CD14-positive monocyte (primary cell): ENCODE measurements around the gene ENDOG. TPM values are rescaled to one million over a fixed set of nuclear protein-coding genes. Genes with fewer than 3 reads are reported as not detected.
A peak's percentile ranks its signal among the peaks of the same experiment; 100 is the strongest.

ENCODE experiments used
- DNase-seq, 3 donors: peaks; one replicate each; pipeline ENCODE4 v3.0.0-alpha.2; 2011 to 2022
- H2AFZ ChIP-seq: 2 replicates; pipeline ENCODE4 v1.6.0; 2012; ENCODE audit warnings: mild to moderate bottlenecking, low read depth, low read length, inconsistent platforms; ENCODE audit not compliant: insufficient read depth, poor library complexity, severe bottlenecking
- H3K27ac ChIP-seq, 2 donors: 1 replicate in 1 of 2; 2 replicates in 1 of 2; pipeline ENCODE4 v1.5.1; 2012 to 2013; ENCODE audit warnings: low read length in 2 of 2, control low read depth in 1 of 2, inconsistent platforms in 1 of 2, low read depth in 1 of 2, mild to moderate bottlenecking in 1 of 2
- H3K27me3 ChIP-seq, 2 donors: one replicate each; pipeline versions ENCODE4 v1.6.0 to v1.6.1; 2011 to 2013; ENCODE audit warnings: low read length in 2 of 2; ENCODE audit not compliant: control insufficient read depth in 2 of 2, insufficient read depth in 2 of 2
- H3K36me3 ChIP-seq, 2 donors: replicated peaks in 1 of 2; 1 replicate in 1 of 2; 2 replicates in 1 of 2; pipeline versions ENCODE4 v1.5.1 to v1.6.1; 2012 to 2013; ENCODE audit warnings: low read length in 2 of 2, control low read depth in 1 of 2, inconsistent platforms in 1 of 2, mild to moderate bottlenecking in 1 of 2; ENCODE audit not compliant: insufficient read depth in 2 of 2, control insufficient read depth in 1 of 2
- H3K4me1 ChIP-seq, 2 donors: 1 replicate in 1 of 2; 2 replicates in 1 of 2; pipeline versions ENCODE4 v1.5.1 to v1.6.1; 2012 to 2013; ENCODE audit warnings: low read length in 2 of 2, control low read depth in 1 of 2, inconsistent platforms in 1 of 2, mild to moderate bottlenecking in 1 of 2, moderate library complexity in 1 of 2; ENCODE audit not compliant: insufficient read depth in 2 of 2, control insufficient read depth in 1 of 2
- H3K4me2 ChIP-seq: replicated peaks from 2 replicates; pipeline ENCODE3; 2012; ENCODE audit warnings: low read length, moderate library complexity, mild to moderate bottlenecking; ENCODE audit not compliant: poor library complexity, severe bottlenecking; ENCODE audit errors: extremely low read depth
- H3K4me3 ChIP-seq, 3 experiments: fragments of 200-600 bp in 1 of 3; sonication (generic) in 1 of 3; replicated peaks in 1 of 3; 1 replicate in 2 of 3; 2 replicates in 1 of 3; pipeline ENCODE4 v1.5.1; 2011 to 2013; ENCODE audit warnings: low read length in 3 of 3, mild to moderate bottlenecking in 3 of 3, control low read depth in 2 of 3, low read depth in 2 of 3, inconsistent platforms in 1 of 3, moderate library complexity in 1 of 3
- H3K79me2 ChIP-seq: 2 replicates; pipeline ENCODE4 v1.6.0; 2012; ENCODE audit warnings: mild to moderate bottlenecking, control low read depth, inconsistent platforms, low read length, moderate library complexity; ENCODE audit not compliant: insufficient read depth
- H3K9ac ChIP-seq: 2 replicates; pipeline ENCODE4 v1.6.0; 2017; ENCODE audit warnings: low read length, mild to moderate bottlenecking; ENCODE audit not compliant: insufficient read depth, poor library complexity, severe bottlenecking
- H3K9me3 ChIP-seq, 2 donors: replicated peaks in 1 of 2; 1 replicate in 1 of 2; 2 replicates in 1 of 2; pipeline versions ENCODE4 v1.5.1 to v1.6.1; 2012 to 2013; ENCODE audit warnings: low read length in 2 of 2, control low read depth in 1 of 2; ENCODE audit not compliant: control insufficient read depth in 1 of 2, insufficient read depth in 1 of 2
- H4K20me1 ChIP-seq: 2 replicates; pipeline ENCODE4 v1.6.0; 2012; ENCODE audit warnings: mild to moderate bottlenecking, low read length, control low read depth, moderate library complexity; ENCODE audit not compliant: insufficient read depth
- H3K27ac Mint-ChIP-seq, 7 donors: one replicate each; pipeline ENCODE4 v1.8.0; 2020; ENCODE audit warnings: mild to moderate bottlenecking in 7 of 7, mixed read lengths in 7 of 7, moderate library complexity in 6 of 7, inconsistent platforms in 2 of 7
- H3K27me3 Mint-ChIP-seq, 3 donors: one replicate each; pipeline ENCODE4 v1.8.0; 2021 to 2022; ENCODE audit warnings: low read depth in 3 of 3, mild to moderate bottlenecking in 3 of 3, mixed read lengths in 3 of 3, moderate library complexity in 3 of 3, inconsistent platforms in 1 of 3
- H3K36me3 Mint-ChIP-seq, 2 donors: one replicate each; pipeline ENCODE4 v1.8.0; 2020; ENCODE audit warnings: mixed read lengths in 2 of 2, inconsistent platforms in 1 of 2, mild to moderate bottlenecking in 1 of 2
- H3K4me1 Mint-ChIP-seq: one replicate; pipeline ENCODE4 v1.8.0; 2020; ENCODE audit warnings: mild to moderate bottlenecking, mixed read lengths
- H3K4me3 Mint-ChIP-seq, 2 donors: one replicate each; pipeline ENCODE4 v1.8.0; 2020; ENCODE audit warnings: mild to moderate bottlenecking in 2 of 2, mixed read lengths in 2 of 2, moderate library complexity in 1 of 2
- H3K9me3 Mint-ChIP-seq, 7 donors: one replicate each; pipeline ENCODE4 v1.8.0; 2020 to 2022; ENCODE audit warnings: mixed read lengths in 7 of 7, mild to moderate bottlenecking in 6 of 7, moderate library complexity in 6 of 7, inconsistent platforms in 2 of 7
- WGBS: methylation state at CpG from one replicate; pipeline ENCODE4 v1.1.5; 2013; ENCODE audit warnings: missing lambda C conversion rate; ENCODE audit not compliant: insufficient coverage; 5-methylcytosine and 5-hydroxymethylcytosine counted together
- intact Hi-C, 2 donors: fragments of 100-400 bp; cut with micrococcal nuclease; formaldehyde crosslinking; loops; one replicate each; pipeline versions ENCODE4 v1.15.0 to v1.15.1; 2023
- polyA plus RNA-seq, 3 donors: library from polyadenylated mRNA; depleted of rRNA in 1 of 3; unstranded in 2 of 3; stranded (reverse) in 1 of 3; fragments of 300-500 nt in 2 of 3; fragments of >200 nt in 1 of 3; fragmentation: Illumina TruSeq in 2 of 3; gene quantifications; 1 replicate in 2 of 3; 2 replicates in 1 of 3; pipeline ENCODE4 v1.2.3, GENCODE V29; 2012 to 2021
- TF ChIP-seq, protein P1 (sequence below): fragments of 200-600 bp; IDR thresholded peaks from one replicate; pipeline ENCODE4 v1.8.0; 2022; ENCODE audit warnings: antibody characterized with exemption, mild to moderate bottlenecking

ENDOG gene
- polyA plus RNA-seq, 3 donors: 7.2 to 24.6 (median 13.0) TPM

DNA sequence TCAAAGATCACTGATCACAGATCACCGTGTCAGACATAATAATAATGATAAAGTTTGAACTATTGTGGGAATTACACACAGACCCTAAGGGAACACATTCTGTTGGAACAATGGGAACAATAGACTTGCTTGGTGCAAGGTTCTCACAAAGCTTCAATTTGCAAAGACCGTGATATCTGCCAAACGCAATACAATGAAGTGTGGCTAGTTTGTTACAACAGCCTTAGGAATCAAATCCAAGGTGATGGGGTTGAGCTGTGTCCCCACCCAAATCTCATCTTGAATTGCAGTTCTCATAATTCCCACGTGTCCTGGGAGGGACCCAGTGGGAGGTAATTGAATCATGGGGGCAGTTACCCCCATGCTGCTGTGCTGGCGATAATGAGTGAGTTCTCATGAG, 42.6 kb downstream of the ENDOG start:
- no peak overlapping the region for H3K27ac Mint-ChIP-seq

DNA sequence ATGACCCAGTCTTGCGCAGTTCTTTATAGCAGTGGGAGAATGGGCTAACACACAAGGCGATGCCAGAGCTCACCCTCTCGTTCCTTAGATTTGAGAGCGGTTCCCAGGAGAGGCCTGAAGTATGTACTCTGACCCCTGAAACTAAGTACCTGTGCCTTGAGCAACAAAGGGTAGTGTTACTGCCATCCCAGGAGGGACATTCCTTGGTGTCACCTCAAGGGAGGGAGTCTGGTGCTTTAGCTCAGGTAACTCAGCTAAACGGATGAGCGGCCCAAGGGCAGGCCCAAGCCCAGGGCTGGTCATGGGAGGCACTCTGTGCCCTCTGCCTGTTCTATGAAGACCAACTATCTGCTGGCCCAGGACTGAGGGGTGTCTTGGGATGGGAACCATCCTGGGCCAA, 43.2 kb downstream of the ENDOG start:
- no peaks in the 10 kb centered on the region for H3K9me3 ChIP-seq
- no peaks in the 10 kb centered on the region for H3K27me3 Mint-ChIP-seq
- H3K4me1 Mint-ChIP-seq: peaks cover 13% of the 10 kb centered on the region
- TF ChIP-seq, protein P1, sequence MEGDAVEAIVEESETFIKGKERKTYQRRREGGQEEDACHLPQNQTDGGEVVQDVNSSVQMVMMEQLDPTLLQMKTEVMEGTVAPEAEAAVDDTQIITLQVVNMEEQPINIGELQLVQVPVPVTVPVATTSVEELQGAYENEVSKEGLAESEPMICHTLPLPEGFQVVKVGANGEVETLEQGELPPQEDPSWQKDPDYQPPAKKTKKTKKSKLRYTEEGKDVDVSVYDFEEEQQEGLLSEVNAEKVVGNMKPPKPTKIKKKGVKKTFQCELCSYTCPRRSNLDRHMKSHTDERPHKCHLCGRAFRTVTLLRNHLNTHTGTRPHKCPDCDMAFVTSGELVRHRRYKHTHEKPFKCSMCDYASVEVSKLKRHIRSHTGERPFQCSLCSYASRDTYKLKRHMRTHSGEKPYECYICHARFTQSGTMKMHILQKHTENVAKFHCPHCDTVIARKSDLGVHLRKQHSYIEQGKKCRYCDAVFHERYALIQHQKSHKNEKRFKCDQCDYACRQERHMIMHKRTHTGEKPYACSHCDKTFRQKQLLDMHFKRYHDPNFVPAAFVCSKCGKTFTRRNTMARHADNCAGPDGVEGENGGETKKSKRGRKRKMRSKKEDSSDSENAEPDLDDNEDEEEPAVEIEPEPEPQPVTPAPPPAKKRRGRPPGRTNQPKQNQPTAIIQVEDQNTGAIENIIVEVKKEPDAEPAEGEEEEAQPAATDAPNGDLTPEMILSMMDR: no peak
- H3K27me3 ChIP-seq: no peaks in the 10 kb centered on the region
- no peaks in the 10 kb centered on the region for H3K36me3 ChIP-seq
- H2AFZ ChIP-seq: no peak overlapping the region
- H3K4me3 Mint-ChIP-seq: no peak overlapping the region
- no peak overlapping the region for H3K27ac Mint-ChIP-seq
- H4K20me1 ChIP-seq: no peaks in the 10 kb centered on the region
- H3K4me2 ChIP-seq: no peak overlapping the region
- H3K9ac ChIP-seq: no peak overlapping the region
- no peaks in the 10 kb centered on the region for H3K79me2 ChIP-seq
- no peak for DNase-seq
- no peak overlapping the region for H3K27ac ChIP-seq
- H3K4me1 ChIP-seq: no peaks in the 10 kb centered on the region
- no peak overlapping the region for H3K4me3 ChIP-seq
- intact Hi-C loops: loop anchor here (5.0 kb wide), 1 partner anchor 66 kb away; no protein-coding TSS in a partner anchor
- WGBS: 83% methylated on average over 4 of the region's 6 CpGs
- H3K36me3 Mint-ChIP-seq: peaks cover 0 to 4% of the 10 kb centered on the region in 2 donors
- H3K9me3 Mint-ChIP-seq: peaks cover 0 to 8% (median 0%) of the 10 kb centered on the region in 7 donors

More for the DNA sequence above, 42.6 kb downstream of the ENDOG start:
- DNase-seq: no peak
- Mint-ChIP-seq H3K9me3 (peaks cover 0 to 8% (median 0%) of the 10 kb centered on the region in 7 donors), H3K36me3 (peaks cover 0 to 4% of the 10 kb centered on the region in 2 donors), H3K4me1 (peaks cover 13% of the 10 kb centered on the region), H3K4me3 (no peak overlapping the region), H3K27me3 (no peaks in the 10 kb centered on the region)
- TF ChIP-seq, protein P1: no peak
- no peaks in the 10 kb centered on the region for H3K79me2 ChIP-seq
- H3K4me3 ChIP-seq: no peak overlapping the region
- no peaks in the 10 kb centered on the region for H3K9me3 ChIP-seq
- no peaks in the 10 kb centered on the region for H3K27me3 ChIP-seq
- no peak overlapping the region for H2AFZ ChIP-seq
- H3K36me3 ChIP-seq: no peaks in the 10 kb centered on the region
- no CpG with 5 or more reads among the region's 5 CpGs for WGBS
- no peak overlapping the region for H3K9ac ChIP-seq
- H3K4me1 ChIP-seq: no peaks in the 10 kb centered on the region
- intact Hi-C loops: loop anchor here (5.0 kb wide), 1 partner anchor 66 kb away; no protein-coding TSS in a partner anchor
- no peaks in the 10 kb centered on the region for H4K20me1 ChIP-seq
- peak overlapping the region in 1 of 2 donors; percentile 8 for H3K27ac ChIP-seq
- H3K4me2 ChIP-seq: no peak overlapping the region
